ENCODE measurements around the gene TBC1D8. TPM values are rescaled to one million over a fixed set of nuclear protein-coding genes. Genes with fewer than 3 reads are reported as not detected.

TBC1D8 gene
- total and polyA plus RNA-seq, 9 of the 15 experiments (the other 6 are each of a cell fraction or from before 2014, with no cell fraction given) = 0.36 to 1.3 (median 0.82) TPM

DNA sequence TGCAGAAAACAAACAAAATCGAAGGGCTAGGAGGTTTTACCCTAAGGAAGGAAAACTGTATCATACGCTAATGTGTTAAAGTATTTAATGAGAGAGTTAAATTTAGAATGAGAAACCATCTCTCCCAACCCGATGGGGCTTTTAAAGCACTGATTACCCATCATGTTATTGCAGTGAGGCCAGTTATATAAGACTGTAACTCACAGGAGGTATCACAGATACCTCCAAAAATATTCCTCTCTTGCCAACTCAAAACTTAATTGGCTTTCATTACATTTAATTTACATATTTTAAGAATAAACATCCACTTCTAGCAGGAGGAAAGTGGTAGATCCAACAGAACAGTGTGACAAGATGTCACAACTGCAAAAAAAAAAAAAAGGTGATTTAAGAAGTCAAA lies 92.8 kb downstream of the TBC1D8 start (continued):
- TF ChIP-seq SAFB (IDR thresholded peaks at IDR 0.05; ENCODE audit: borderline replicate concordance, low read depth, low read length) (no peak), E4F1 (CRISPR knock-in tag; IDR thresholded peaks at IDR 0.05; ENCODE audit: borderline replicate concordance) (no peak), ZNF436 (CRISPR knock-in tag; IDR thresholded peaks at IDR 0.05) (no peak), TEAD4 (IDR thresholded peaks at IDR 0.05; ENCODE audit: low read length) (no peak), TEAD4 (CRISPR knock-in tag; IDR thresholded peaks at IDR 0.05; ENCODE audit: borderline replicate concordance) (no peak), MYNN (IDR thresholded peaks at IDR 0.05) (no peak), MYNN (CRISPR knock-in tag; IDR thresholded peaks at IDR 0.05) (no peak), CHCHD3 (CRISPR knock-in tag; IDR thresholded peaks at IDR 0.05) (no peak), PPARD (CRISPR knock-in tag; IDR thresholded peaks at IDR 0.05) (no peak), ILF3 (IDR thresholded peaks at IDR 0.05; ENCODE audit: borderline replicate concordance) (no peak), ZNF143 (CRISPR knock-in tag; IDR thresholded peaks at IDR 0.05) (no peak), SREBF1 (IDR thresholded peaks at IDR 0.05; ENCODE audit: borderline replicate concordance, low read depth, low read length) (no peak)
- TF ChIP-seq, protein P1, sequence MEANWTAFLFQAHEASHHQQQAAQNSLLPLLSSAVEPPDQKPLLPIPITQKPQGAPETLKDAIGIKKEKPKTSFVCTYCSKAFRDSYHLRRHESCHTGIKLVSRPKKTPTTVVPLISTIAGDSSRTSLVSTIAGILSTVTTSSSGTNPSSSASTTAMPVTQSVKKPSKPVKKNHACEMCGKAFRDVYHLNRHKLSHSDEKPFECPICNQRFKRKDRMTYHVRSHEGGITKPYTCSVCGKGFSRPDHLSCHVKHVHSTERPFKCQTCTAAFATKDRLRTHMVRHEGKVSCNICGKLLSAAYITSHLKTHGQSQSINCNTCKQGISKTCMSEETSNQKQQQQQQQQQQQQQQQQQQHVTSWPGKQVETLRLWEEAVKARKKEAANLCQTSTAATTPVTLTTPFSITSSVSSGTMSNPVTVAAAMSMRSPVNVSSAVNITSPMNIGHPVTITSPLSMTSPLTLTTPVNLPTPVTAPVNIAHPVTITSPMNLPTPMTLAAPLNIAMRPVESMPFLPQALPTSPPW (CRISPR knock-in tag; IDR thresholded peaks at IDR 0.05) = no peak
- TF ChIP-seq, protein P2, sequence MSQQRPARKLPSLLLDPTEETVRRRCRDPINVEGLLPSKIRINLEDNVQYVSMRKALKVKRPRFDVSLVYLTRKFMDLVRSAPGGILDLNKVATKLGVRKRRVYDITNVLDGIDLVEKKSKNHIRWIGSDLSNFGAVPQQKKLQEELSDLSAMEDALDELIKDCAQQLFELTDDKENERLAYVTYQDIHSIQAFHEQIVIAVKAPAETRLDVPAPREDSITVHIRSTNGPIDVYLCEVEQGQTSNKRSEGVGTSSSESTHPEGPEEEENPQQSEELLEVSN (IDR thresholded peaks at IDR 0.05; ENCODE audit: borderline replicate concordance in 1 of 2, extremely low read depth in 1 of 2, insufficient read depth in 1 of 2, insufficient read length in 1 of 2, low read depth in 1 of 2, low read length in 1 of 2, poor library complexity in 1 of 2, severe bottlenecking in 1 of 2) = no peak

Data from K562 (cell line).